Sigmoid colon (tissue), 4 donors: ENCODE measurements around the gene FGFBP3.

Source experiments
- CTCF ChIP-seq, 4 experiments: fragments of 450-650 bp in 3 of 4; fragments of 200-600 bp in 1 of 4; IDR thresholded peaks; one replicate each; pipeline ENCODE4 v1.5.1; 2016 to 2019; ENCODE audit warnings: antibody characterized with exemption in 4 of 4, mild to moderate bottlenecking in 3 of 4, moderate library complexity in 2 of 4
- POLR2A ChIP-seq, 2 donors: fragments of 450-650 bp; IDR thresholded peaks; one replicate each; pipeline ENCODE4 v1.6.1; 2016; ENCODE audit warnings: antibody characterized with exemption in 2 of 2, mild to moderate bottlenecking in 2 of 2, moderate library complexity in 2 of 2
- POLR2AphosphoS5 ChIP-seq, 4 donors: sonication (generic); formaldehyde crosslinking; IDR thresholded peaks; one replicate each; pipeline ENCODE4 v1.6.1; 2017; ENCODE audit warnings: antibody characterized with exemption in 4 of 4

GRCh38 chr10:91891125-91892001, 17.9 kb downstream of the FGFBP3 start:
- TF ChIP-seq POLR2A (IDR thresholded peaks at IDR 0.05) (no peak), POLR2AphosphoS5 (IDR thresholded peaks at IDR 0.05) (no peak), CTCF (IDR thresholded peaks at IDR 0.05) (no peak)
